ENCODE measurements around the gene KIF26B. TPM values are rescaled to one million over a fixed set of nuclear protein-coding genes. Genes with fewer than 3 reads are reported as not detected.

The KIF26B gene
- total and polyA plus RNA-seq, 5 donors = 0.11 to 0.41 (median 0.29) TPM

DNA sequence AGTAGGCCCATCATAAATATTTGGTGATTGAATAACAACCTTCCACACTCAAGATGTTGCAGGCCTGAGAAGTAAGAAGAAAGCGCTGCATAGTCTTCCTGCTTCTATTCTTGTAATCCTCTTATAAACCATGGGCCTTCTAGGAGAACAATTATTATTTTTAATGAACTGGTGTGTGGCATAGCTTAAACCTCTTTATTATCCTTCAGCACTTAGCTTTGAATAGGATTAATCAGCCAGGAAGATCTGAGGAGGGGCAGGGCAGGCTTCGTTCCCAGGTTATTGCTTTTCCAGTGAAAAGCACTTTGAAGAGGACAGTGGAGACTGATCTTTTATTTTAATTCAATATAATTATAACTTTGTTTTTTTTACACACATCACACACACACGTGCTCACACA lies 42.3 kb downstream of the KIF26B start:
- intact Hi-C loops (cut with DNase I) = no loop called here
- Histone ChIP-seq H3K4me1 (ENCODE audit: control insufficient read depth, insufficient read depth, low read length) (no peaks in the 10 kb centered on the region), H3K27me3 (ENCODE audit: control insufficient read depth, insufficient read depth) (no peaks in the 10 kb centered on the region), H3K4me3 (ENCODE audit: low read length) (no peak overlapping the region), H3K9me3 (ENCODE audit: control insufficient read depth, low read length) (no peaks in the 10 kb centered on the region), H3K27ac (ENCODE audit: low read length) (no peak overlapping the region)
- no peak for ATAC-seq
- DNase-seq = no peak
- 74% methylated on average over 3 of the region's 3 CpGs for WGBS

DNA sequence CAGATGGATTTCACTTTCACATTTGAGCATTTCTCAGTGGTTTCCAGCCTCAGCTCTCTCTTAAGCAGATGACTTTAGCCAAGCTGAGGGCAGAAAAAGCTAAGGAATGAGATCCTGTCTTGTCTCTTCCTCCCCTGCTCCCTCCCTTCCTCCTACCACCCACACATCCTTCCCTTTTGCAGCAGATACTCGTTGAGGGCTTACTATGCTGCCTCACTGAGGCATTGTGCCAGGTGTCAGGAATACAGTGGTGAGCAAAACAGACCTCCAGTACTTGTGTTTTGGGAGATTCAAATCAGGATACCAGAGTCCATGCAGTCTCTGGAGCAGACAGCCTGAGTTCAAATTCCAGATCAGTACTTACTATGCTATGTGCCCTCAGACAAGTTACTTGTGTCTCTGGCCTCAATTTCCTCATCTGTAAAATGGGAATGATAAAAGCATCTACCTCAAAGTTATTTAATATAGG lies 43.2 kb downstream of the KIF26B start:
- intact Hi-C loops (cut with DNase I) = no loop called here
- no peak for ATAC-seq
- H3K4me3 ChIP-seq (ENCODE audit: low read length) = no peak overlapping the region
- DNase-seq = no peak
- H3K27me3 ChIP-seq (ENCODE audit: control insufficient read depth, insufficient read depth) = no peaks in the 10 kb centered on the region
- H3K9me3 ChIP-seq (ENCODE audit: control insufficient read depth, low read length) = no peaks in the 10 kb centered on the region
- 2% methylated on average over 1 of the region's 1 CpG for WGBS
- no peaks in the 10 kb centered on the region for H3K4me1 ChIP-seq (ENCODE audit: control insufficient read depth, insufficient read depth, low read length)
- no peak overlapping the region for H3K27ac ChIP-seq (ENCODE audit: low read length)

DNA sequence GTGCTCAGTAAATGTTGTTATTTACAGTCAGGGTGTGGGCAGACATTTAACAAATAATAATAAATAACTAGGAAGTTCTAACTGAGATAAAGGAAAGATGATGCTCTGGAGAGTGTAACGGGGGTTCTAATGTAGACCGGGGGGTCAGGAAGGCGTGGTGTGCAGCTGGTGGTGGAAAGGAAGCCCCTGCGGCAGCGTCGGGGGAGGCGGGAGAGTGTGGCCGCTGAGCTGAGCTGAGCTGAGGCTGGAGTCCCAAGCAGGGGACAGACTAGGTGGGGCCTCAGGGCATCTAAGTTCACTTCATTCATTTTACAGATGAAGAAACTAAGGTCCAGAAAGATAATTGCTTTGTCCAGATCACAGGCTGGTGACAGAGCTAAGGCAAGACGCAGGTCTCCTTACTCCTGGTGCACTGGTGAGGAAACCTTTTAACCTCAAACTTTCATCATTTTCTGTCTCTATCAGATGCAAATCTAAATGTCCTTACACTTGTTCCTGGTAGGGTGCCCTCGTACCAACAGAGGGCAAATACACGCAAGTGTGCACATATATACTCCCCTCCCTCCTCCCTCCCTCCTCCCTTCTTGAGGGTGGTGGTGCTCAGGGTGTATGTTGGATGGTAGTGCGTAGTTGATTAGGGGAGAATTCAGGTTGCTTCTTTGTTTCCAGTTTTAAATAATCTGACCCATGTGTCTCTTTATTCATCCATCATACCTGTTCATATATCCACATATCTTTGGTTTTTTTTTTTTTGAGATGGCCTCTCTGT lies 44.1 kb downstream of the KIF26B start:
- H3K4me1 ChIP-seq (ENCODE audit: control insufficient read depth, insufficient read depth, low read length) = no peaks in the 10 kb centered on the region
- no peaks in the 10 kb centered on the region for H3K27me3 ChIP-seq (ENCODE audit: control insufficient read depth, insufficient read depth)
- intact Hi-C loops (cut with DNase I) = no loop called here
- H3K9me3 ChIP-seq (ENCODE audit: control insufficient read depth, low read length) = no peaks in the 10 kb centered on the region
- WGBS = 51% methylated on average over 12 of the region's 12 CpGs
- DNase-seq (no peak), ATAC-seq (no peak)
- H3K27ac ChIP-seq (ENCODE audit: low read length) = no peak overlapping the region
- no peak overlapping the region for H3K4me3 ChIP-seq (ENCODE audit: low read length)

GRCh38 chr1:245200146-245200545 lies 45.4 kb downstream of the KIF26B start:
- WGBS = 72% methylated on average over 4 of the region's 4 CpGs
- intact Hi-C loops (cut with DNase I) = no loop called here
- no peaks in the 10 kb centered on the region for H3K27me3 ChIP-seq (ENCODE audit: control insufficient read depth, insufficient read depth)
- DNase-seq (no peak), ATAC-seq (no peak)
- H3K4me1 ChIP-seq (ENCODE audit: control insufficient read depth, insufficient read depth, low read length) = no peaks in the 10 kb centered on the region
- H3K27ac ChIP-seq (ENCODE audit: low read length) = no peak overlapping the region
- H3K9me3 ChIP-seq (ENCODE audit: control insufficient read depth, low read length) = no peaks in the 10 kb centered on the region
- H3K4me3 ChIP-seq (ENCODE audit: low read length) = no peak overlapping the region

- Histone ChIP-seq H3K27me3 (ENCODE audit: control insufficient read depth, insufficient read depth) (no peaks in the 10 kb centered on the region), H3K9me3 (ENCODE audit: control insufficient read depth, low read length) (no peaks in the 10 kb centered on the region), H3K4me3 (ENCODE audit: low read length) (no peak overlapping the region), H3K27ac (ENCODE audit: low read length) (no peak overlapping the region), H3K4me1 (ENCODE audit: control insufficient read depth, insufficient read depth, low read length) (no peaks in the 10 kb centered on the region)
- WGBS = 72% methylated on average over 4 of the region's 4 CpGs
- intact Hi-C loops (cut with DNase I) = no loop called here
- ATAC-seq (no peak), DNase-seq (no peak)
Observed at GRCh38 chr1:245201201-245201600, 46.4 kb downstream of the KIF26B start.

DNA sequence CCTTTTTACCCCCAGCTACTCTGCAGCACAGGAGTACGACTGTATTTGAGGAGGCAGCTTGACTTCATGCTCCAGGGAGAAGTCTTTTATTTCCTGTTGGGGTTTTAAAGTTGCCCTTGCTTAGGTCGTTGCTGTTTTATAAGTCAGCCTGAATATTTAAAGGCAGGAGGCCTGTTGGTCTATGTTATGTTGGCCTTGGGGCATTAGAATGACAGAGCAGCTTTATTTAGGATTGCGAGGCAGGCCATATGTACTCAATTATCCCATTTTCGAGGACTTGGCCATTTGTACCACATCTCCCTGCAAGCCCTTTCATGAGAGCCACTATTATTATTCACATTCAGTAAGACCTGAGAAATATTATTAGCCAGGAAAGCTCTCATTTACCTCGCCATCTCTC lies 47.0 kb downstream of the KIF26B start:
- intact Hi-C loops (cut with DNase I) = no loop called here
- DNase-seq (no peak), ATAC-seq (no peak)
- H3K9me3 ChIP-seq (ENCODE audit: control insufficient read depth, low read length) = peaks cover under 1% of the 10 kb centered on the region
- H3K27ac ChIP-seq (ENCODE audit: low read length) = no peak overlapping the region
- 67% methylated on average over 5 of the region's 5 CpGs for WGBS
- no peaks in the 10 kb centered on the region for H3K4me1 ChIP-seq (ENCODE audit: control insufficient read depth, insufficient read depth, low read length)
- H3K4me3 ChIP-seq (ENCODE audit: low read length) = no peak overlapping the region
- no peaks in the 10 kb centered on the region for H3K27me3 ChIP-seq (ENCODE audit: control insufficient read depth, insufficient read depth)

- 81% methylated on average over 3 of the region's 3 CpGs for WGBS
- Histone ChIP-seq H3K4me1 (ENCODE audit: control insufficient read depth, insufficient read depth, low read length) (no peaks in the 10 kb centered on the region), H3K27ac (ENCODE audit: low read length) (no peak overlapping the region), H3K27me3 (ENCODE audit: control insufficient read depth, insufficient read depth) (no peaks in the 10 kb centered on the region), H3K9me3 (ENCODE audit: control insufficient read depth, low read length) (peaks cover 4% of the 10 kb centered on the region), H3K4me3 (ENCODE audit: low read length) (no peak overlapping the region)
- DNase-seq (no peak), ATAC-seq (no peak)
- intact Hi-C loops (cut with DNase I) = no loop called here
Observed at GRCh38 chr1:245205396-245205795, 50.6 kb downstream of the KIF26B start.

- intact Hi-C loops (cut with DNase I) = no loop called here
- no peak for DNase-seq
- Histone ChIP-seq H3K27ac (ENCODE audit: low read length) (no peak overlapping the region), H3K27me3 (ENCODE audit: control insufficient read depth, insufficient read depth) (no peaks in the 10 kb centered on the region), H3K4me1 (ENCODE audit: control insufficient read depth, insufficient read depth, low read length) (no peaks in the 10 kb centered on the region), H3K4me3 (ENCODE audit: low read length) (no peak overlapping the region), H3K9me3 (ENCODE audit: control insufficient read depth, low read length) (peaks cover 4% of the 10 kb centered on the region)
- WGBS = 98% methylated on average over 1 of the region's 1 CpG
- ATAC-seq = no peak
Observed at GRCh38 chr1:245205864-245206263, 51.1 kb downstream of the KIF26B start.

DNA sequence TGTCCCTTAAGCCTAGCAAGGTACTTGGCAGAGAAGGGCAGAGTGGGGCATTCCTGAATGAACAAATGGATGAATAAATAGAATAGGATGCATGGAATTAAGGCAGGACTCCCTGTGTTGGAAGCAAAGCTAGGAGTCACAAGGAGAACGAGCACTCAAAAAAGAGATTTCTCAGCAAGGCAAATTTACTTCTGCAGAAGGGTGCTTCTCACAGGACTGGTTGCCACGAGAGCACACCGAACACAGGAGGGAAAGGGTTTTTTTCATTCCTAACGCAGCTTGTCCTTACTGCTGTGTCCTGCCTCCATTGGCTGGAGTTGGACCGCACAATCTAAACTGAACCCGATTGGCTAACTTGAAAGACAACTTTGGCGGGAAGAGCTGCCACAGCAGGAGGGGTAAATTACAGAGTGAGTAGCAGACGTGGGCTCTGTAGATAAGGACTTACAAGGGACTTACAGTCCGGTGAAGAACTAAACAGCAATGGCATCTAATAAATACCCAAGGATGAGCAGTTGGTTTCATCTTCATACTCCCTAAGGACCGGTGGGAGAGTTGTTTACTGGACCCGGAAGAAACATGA lies 52.4 kb downstream of the KIF26B start:
- WGBS = 97% methylated on average over 11 of the region's 11 CpGs
- Histone ChIP-seq H3K27me3 (ENCODE audit: control insufficient read depth, insufficient read depth) (no peaks in the 10 kb centered on the region), H3K27ac (ENCODE audit: low read length) (no peak overlapping the region), H3K4me3 (ENCODE audit: low read length) (no peak overlapping the region), H3K4me1 (ENCODE audit: control insufficient read depth, insufficient read depth, low read length) (no peaks in the 10 kb centered on the region), H3K9me3 (ENCODE audit: control insufficient read depth, low read length) (peaks cover 4% of the 10 kb centered on the region)
- intact Hi-C loops (cut with DNase I) = no loop called here
- ATAC-seq (no peak), DNase-seq (no peak)

DNA sequence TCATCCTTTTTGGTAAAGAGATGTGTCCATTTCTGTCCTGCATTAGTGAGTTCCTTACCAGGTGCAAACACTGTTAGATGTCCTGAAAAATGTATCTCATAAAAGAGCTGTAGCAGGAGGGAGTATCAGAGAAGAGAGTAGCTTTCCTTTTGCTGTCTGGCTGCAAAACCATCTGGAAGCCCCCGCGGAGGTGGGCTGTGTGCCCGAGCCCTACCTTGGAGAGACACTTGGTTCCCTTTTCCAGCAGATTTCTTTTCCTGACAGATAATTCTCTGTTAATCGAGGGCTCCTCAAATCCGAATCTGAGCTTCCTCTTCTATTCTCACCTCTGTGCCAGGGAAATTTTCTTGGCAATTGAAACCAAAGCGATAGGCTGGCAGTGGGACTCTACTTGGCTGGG lies 53.0 kb downstream of the KIF26B start:
- intact Hi-C loops (cut with DNase I) = no loop called here
- no peaks in the 10 kb centered on the region for H3K27me3 ChIP-seq (ENCODE audit: control insufficient read depth, insufficient read depth)
- ATAC-seq (no peak), DNase-seq (no peak)
- no peaks in the 10 kb centered on the region for H3K4me1 ChIP-seq (ENCODE audit: control insufficient read depth, insufficient read depth, low read length)
- H3K4me3 ChIP-seq (ENCODE audit: low read length) = no peak overlapping the region
- 96% methylated on average over 6 of the region's 6 CpGs for WGBS
- H3K27ac ChIP-seq (ENCODE audit: low read length) = no peak overlapping the region
- peaks cover 4% of the 10 kb centered on the region for H3K9me3 ChIP-seq (ENCODE audit: control insufficient read depth, low read length)

DNA sequence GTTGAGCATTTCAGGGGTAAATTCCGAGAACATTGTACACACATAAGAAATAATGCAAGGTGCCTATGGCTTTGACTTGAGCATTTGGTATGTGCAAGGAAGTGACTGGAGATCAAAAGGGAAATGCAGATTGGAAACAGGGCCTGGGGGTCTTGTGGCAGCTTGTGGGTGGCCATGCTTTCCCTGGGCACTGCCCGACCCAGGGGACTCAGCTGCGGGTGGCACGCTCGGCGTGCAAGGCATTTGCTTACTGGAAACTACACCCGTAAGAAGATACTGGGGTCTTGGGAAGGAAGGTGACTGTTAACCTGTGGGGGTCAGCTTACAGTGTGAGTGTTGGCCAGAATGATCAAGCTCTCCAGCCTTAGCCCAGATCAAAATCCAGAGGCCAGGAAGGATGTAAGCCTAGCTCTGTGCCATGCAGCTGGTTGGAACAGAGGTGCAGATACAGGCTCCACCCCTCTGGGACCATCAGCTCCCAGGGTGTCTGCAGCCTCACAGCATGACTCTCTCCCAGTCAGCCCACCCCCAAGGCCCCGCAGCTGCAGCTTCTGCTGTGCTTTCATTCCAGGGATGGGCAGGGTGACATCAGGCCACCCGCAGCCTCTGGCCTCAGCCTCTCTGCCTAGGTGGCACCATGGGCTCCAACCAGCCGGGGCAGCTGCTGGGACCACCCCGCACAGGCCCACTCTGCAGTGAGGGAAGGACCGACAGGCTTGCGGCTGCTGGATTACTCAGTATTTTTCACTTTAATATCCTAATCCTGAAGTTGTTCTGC lies 55.1 kb downstream of the KIF26B start:
- Histone ChIP-seq H3K9me3 (ENCODE audit: control insufficient read depth, low read length) (peaks cover 4% of the 10 kb centered on the region), H3K4me3 (ENCODE audit: low read length) (no peak overlapping the region), H3K4me1 (ENCODE audit: control insufficient read depth, insufficient read depth, low read length) (no peaks in the 10 kb centered on the region), H3K27ac (ENCODE audit: low read length) (no peak overlapping the region), H3K27me3 (ENCODE audit: control insufficient read depth, insufficient read depth) (no peaks in the 10 kb centered on the region)
- no peak for DNase-seq
- WGBS = 88% methylated on average over 13 of the region's 13 CpGs
- no peak for ATAC-seq
- intact Hi-C loops (cut with DNase I) = no loop called here
